Lower lobe of right lung (tissue), 2 donors: ENCODE data around the gene S1PR2. TPM values are rescaled to one million over a fixed set of nuclear protein-coding genes. Genes with fewer than 3 reads are reported as not detected.
A peak's percentile ranks its signal among the peaks of the same experiment; 100 is the strongest.
"Not testable (repeated sequence)": the region's sequence is repeated elsewhere in the genome, so short reads cannot be mapped to it uniquely, and the experiment has no call there.

ENCODE experiments used
- ATAC-seq, 2 donors: fragments of 200-7000 bp; cut with Tn5 transposase; one replicate each; pipeline ENCODE4 v1.9.1; 2020 to 2022; ENCODE audit warnings: mild to moderate bottlenecking in 2 of 2, moderate library complexity in 2 of 2
- DNase-seq: peaks from one replicate; pipeline ENCODE4 v3.0.0-alpha.2; 2020
- H3K27ac ChIP-seq: fragments of 200-600 bp; one replicate; pipeline ENCODE4 v1.8.0; 2022
- H3K27me3 ChIP-seq: fragments of 200-600 bp; one replicate; pipeline ENCODE4 v1.8.0; 2022; ENCODE audit warnings: low read depth
- H3K36me3 ChIP-seq: fragments of 200-600 bp; one replicate; pipeline ENCODE4 v1.8.0; 2022; ENCODE audit warnings: mild to moderate bottlenecking
- H3K4me1 ChIP-seq: fragments of 200-600 bp; one replicate; pipeline ENCODE4 v1.8.0; 2022
- H3K4me3 ChIP-seq: fragments of 200-600 bp; one replicate; pipeline ENCODE4 v1.8.0; 2022; ENCODE audit warnings: mild to moderate bottlenecking
- H3K9me3 ChIP-seq: fragments of 200-600 bp; one replicate; pipeline ENCODE4 v1.8.0; 2022
- CTCF ChIP-seq: fragments of 200-600 bp; IDR thresholded peaks from one replicate; pipeline ENCODE4 v1.8.0; 2022; ENCODE audit warnings: antibody characterized with exemption, mild to moderate bottlenecking
- intact Hi-C: fragments of 100-400 bp; cut with DNase I; formaldehyde crosslinking; loops from one replicate; pipeline ENCODE4 v1.11.0; 2022
- total RNA-seq: library from RNA; stranded (reverse); fragmentation: NEBNext Ultra II Directional; extraction: Animal tissue kit (Norgen Biotek cat#: 25700); gene quantifications from one replicate; pipeline ENCODE4 v1.2.1, GENCODE V29; 2021
- donor health status: DM: no; HTN: yes; CAD: no; lungs with severe emphysema.

The S1PR2 gene
- total RNA-seq, 1 donor from 2014 or later, result 15.4 TPM

DNA sequence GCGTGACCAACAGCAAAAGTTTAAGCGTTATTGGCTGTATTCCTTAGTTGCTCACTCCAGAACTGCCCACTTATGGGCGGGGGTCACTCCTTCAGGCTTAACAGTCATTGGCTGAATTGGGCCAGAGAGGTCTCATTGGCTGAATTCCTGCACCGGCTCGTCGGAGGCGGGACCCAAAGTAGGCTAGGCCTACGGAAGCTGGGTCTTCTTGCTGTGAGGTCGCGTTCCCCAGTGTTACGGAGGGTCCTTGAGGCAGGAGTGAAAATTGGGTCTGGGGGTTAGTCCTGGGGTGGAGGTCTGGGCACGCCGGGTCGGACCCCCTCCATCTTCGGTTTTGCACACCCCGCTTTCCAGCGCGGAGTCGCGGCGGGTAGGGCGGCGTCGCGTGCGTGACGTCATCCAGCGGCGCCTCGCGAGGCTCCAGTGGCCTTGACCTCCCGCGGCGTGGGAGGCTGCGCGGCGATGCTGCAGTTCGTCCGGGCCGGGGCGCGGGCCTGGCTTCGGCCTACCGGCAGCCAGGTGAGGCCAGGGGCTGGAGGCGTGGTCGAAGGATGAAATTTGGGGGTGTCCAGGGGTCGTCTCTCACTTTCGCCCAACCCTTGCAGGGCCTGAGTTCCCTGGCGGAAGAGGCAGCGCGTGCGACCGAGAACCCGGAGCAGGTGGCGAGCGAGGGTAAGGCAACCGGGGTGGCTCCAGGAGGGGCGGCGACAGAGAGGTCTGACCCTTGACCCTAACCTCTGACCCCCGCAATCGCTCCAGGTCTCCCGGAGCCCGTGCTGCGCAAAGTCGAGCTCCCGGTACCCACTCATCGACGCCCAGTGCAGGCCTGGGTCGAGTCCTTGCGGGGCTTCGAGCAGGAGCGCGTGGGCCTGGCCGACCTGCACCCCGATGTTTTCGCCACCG lies 20.9 kb upstream of the S1PR2 start, which contains the start of gene MRPL4:
MRPL4 (plus strand) TSS at position 423 of the 903 bp plus-strand sequence; CDS start at position 463, 40 bp downstream.
- peak; percentile 97 for DNase-seq
- Histone ChIP-seq H3K27me3 (no peaks in the 10 kb centered on the region), H3K4me3 (peak within 1 kb of the TSS; percentile 92), H3K36me3 (peaks cover 36% of the 10 kb centered on the region), H3K9me3 (no peaks in the 10 kb centered on the region), H3K27ac (peak within 1 kb of the TSS; percentile 90), H3K4me1 (peaks cover 19% of the 10 kb centered on the region)
- no peak for TF ChIP-seq CTCF
- peak; percentile 96 for ATAC-seq
- intact Hi-C loops, result no loop called here

DNA sequence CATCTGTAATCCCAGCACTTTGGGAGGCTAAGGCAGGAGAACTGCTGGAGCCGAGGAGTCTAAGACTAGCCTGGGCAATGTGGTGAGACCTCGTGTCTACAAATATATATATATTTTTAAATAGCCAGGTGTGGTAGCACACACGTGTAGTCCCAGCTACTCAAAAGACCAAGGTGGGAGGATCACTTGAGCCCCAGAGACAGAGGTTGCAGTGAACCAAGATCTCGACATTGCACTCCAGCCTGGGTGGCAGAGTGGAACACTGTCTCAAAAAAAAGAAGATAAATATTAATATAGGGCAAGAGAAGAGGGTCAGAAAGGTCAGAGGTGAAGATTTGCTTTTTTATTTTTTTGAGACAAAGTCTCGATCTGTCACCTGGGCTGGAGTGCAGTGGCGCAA lies 15.4 kb upstream of the S1PR2 start:
- Histone ChIP-seq H3K4me1 (peaks cover 9% of the 10 kb centered on the region), H3K27me3 (no peaks in the 10 kb centered on the region), H3K27ac (no peak overlapping the region), H3K4me3 (no peak overlapping the region), H3K9me3 (no peaks in the 10 kb centered on the region), H3K36me3 (no peaks in the 10 kb centered on the region)
- DNase-seq (no peak), ATAC-seq (no peak)
- TF ChIP-seq CTCF, result no peak
- intact Hi-C loops, result no loop called here

GRCh38 chr19:10245189-10245939 lies 14.2 kb upstream of the S1PR2 start:
- DNase-seq, result no peak
- H3K4me1 ChIP-seq, result no peaks in the 10 kb centered on the region
- no peaks in the 10 kb centered on the region for H3K27me3 ChIP-seq
- intact Hi-C loops, result no loop called here
- H3K27ac ChIP-seq, result no peak overlapping the region
- ATAC-seq, result no peak
- no peak for TF ChIP-seq CTCF
- no peaks in the 10 kb centered on the region for H3K9me3 ChIP-seq
- no peak overlapping the region for H3K4me3 ChIP-seq
- H3K36me3 ChIP-seq, result no peaks in the 10 kb centered on the region

GRCh38 chr19:10243606-10244005 lies 12.5 kb upstream of the S1PR2 start:
- DNase-seq (no peak), ATAC-seq (no peak)
- no peak overlapping the region for H3K27ac ChIP-seq
- no peaks in the 10 kb centered on the region for H3K9me3 ChIP-seq
- no peaks in the 10 kb centered on the region for H3K27me3 ChIP-seq
- H3K4me3 ChIP-seq, result no peak overlapping the region
- H3K36me3 ChIP-seq, result no peaks in the 10 kb centered on the region
- peaks cover 9% of the 10 kb centered on the region for H3K4me1 ChIP-seq
- no peak for TF ChIP-seq CTCF
- intact Hi-C loops, result no loop called here

DNA sequence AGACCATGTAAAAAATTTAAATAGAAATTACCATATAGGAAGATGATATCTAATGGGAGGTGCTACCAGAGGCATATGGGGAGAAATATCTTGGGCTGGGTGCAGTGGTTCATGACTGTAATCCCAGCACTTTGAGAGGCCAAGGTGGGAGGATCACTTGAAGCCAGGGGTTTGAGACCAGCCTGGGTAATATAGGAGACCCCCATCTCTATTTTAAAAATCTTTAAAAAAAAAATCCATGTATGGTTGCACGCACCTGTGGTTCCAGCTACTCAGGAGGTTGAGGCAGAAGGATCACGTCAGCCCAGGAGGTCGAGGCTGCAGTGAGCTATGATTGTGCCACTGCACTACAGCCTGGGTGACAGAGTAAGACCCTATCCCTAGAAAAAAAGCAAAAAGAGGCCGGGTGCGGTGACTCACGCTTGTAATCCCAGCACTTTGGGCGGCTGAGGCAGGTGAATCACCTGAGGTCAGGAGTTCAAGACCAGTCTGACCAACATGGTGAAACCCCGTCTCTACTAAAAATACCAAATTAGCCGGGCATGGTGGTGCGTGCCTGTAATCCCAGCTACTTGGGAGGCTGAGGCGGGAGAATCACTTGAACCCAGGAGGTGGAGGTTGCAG lies 10.8 kb upstream of the S1PR2 start:
- DNase-seq, H3K36me3 ChIP-seq, H3K4me3 ChIP-seq, H3K27ac ChIP-seq, intact Hi-C loops, H3K9me3 ChIP-seq, ATAC-seq, H3K27me3 ChIP-seq: not testable (repeated sequence)
- H3K4me1 ChIP-seq, result peaks cover 25% of the 10 kb centered on the region
